SK-N-SH treated with all-trans-retinoic acid at 6 μM for 48 hours (cell line): ENCODE measurements around the gene XRCC2.
A peak's percentile ranks its signal among the peaks of the same experiment; 100 is the strongest.

Experiments used
- ATAC-seq: fragments of 200-7000 bp; cut with Tn5 transposase; 3 replicates; pipeline ENCODE4 v1.9.1; 2020; ENCODE audit warnings: mild to moderate bottlenecking, moderate library complexity
- ARNTL ChIP-seq: fragments of 450-650 bp; formaldehyde crosslinking; IDR thresholded peaks from 2 replicates; pipeline ENCODE4 v1.5.0; 2020; ENCODE audit warnings: low read depth, mild to moderate bottlenecking, moderate library complexity, borderline replicate concordance
- BACH2 ChIP-seq: fragments of 250-450 bp; sonication (Bioruptor Pico); IDR thresholded peaks from 2 replicates; pipeline ENCODE4 v1.9.0; 2021; ENCODE audit warnings: mild to moderate bottlenecking, borderline replicate concordance
- CSDC2 ChIP-seq: fragments of 250-450 bp; sonication (Bioruptor Pico); IDR thresholded peaks from 2 replicates; pipeline ENCODE4 v1.5.0; 2020; ENCODE audit warnings: mild to moderate bottlenecking, moderate library complexity
- ESRRG ChIP-seq: fragments of 250-450 bp; sonication (Bioruptor Pico); IDR thresholded peaks from 2 replicates; pipeline ENCODE4 v1.6.1; 2021; ENCODE audit warnings: mild to moderate bottlenecking
- GLIS3 ChIP-seq: fragments of 250-450 bp; sonication (Bioruptor Pico); IDR thresholded peaks from 2 replicates; pipeline ENCODE4 v1.5.0; 2020; ENCODE audit warnings: mild to moderate bottlenecking, moderate library complexity
- ISL1 ChIP-seq: fragments of 250-450 bp; sonication (Bioruptor Pico); IDR thresholded peaks from 2 replicates; pipeline ENCODE4 v2.1.2; 2022; ENCODE audit warnings: mild to moderate bottlenecking, moderate library complexity
- OSR1 ChIP-seq: fragments of 250-450 bp; sonication (Bioruptor Pico); IDR thresholded peaks from 2 replicates; pipeline ENCODE4 v1.8.0; 2022; ENCODE audit warnings: moderate library complexity, mild to moderate bottlenecking, inconsistent platforms
- PPARA ChIP-seq: fragments of 250-450 bp; sonication (Bioruptor Pico); IDR thresholded peaks from 2 replicates; pipeline ENCODE4 v1.5.0; 2020; ENCODE audit warnings: mild to moderate bottlenecking, borderline replicate concordance
- SNAI2 ChIP-seq: fragments of 250-450 bp; sonication (Bioruptor Pico); IDR thresholded peaks from 2 replicates; pipeline ENCODE4 v1.5.0; 2020; ENCODE audit warnings: mild to moderate bottlenecking, moderate library complexity
- TCF4 ChIP-seq: fragments of 250-450 bp; sonication (Bioruptor Pico); IDR thresholded peaks from 2 replicates; pipeline ENCODE4 v1.8.0; 2021; ENCODE audit warnings: mild to moderate bottlenecking, moderate library complexity, borderline replicate concordance
- TOX ChIP-seq: fragments of 250-450 bp; sonication (Bioruptor Pico); IDR thresholded peaks from 2 replicates; pipeline ENCODE4 v1.8.0; 2021; ENCODE audit warnings: mild to moderate bottlenecking, moderate library complexity, borderline replicate concordance
- TSHZ2 ChIP-seq: fragments of 250-450 bp; sonication (Bioruptor Pico); IDR thresholded peaks from 2 replicates; pipeline ENCODE4 v1.5.0; 2020; ENCODE audit warnings: mild to moderate bottlenecking, moderate library complexity
- ZC3H10 ChIP-seq: fragments of 250-450 bp; sonication (Bioruptor Pico); IDR thresholded peaks from 2 replicates; pipeline ENCODE4 v1.5.1; 2021; ENCODE audit warnings: mild to moderate bottlenecking, moderate library complexity
- ZFP30 ChIP-seq: fragments of 450-650 bp; formaldehyde crosslinking; IDR thresholded peaks from 2 replicates; pipeline ENCODE4 v1.5.0; 2022; ENCODE audit warnings: mild to moderate bottlenecking, moderate library complexity
- ZNF70 ChIP-seq: fragments of 450-650 bp; formaldehyde crosslinking; IDR thresholded peaks from 2 replicates; pipeline ENCODE4 v1.5.0; 2020; ENCODE audit warnings: mild to moderate bottlenecking, moderate library complexity
- ZNF8 ChIP-seq: fragments of 450-650 bp; formaldehyde crosslinking; IDR thresholded peaks from 2 replicates; pipeline ENCODE4 v1.5.0; 2020; ENCODE audit warnings: mild to moderate bottlenecking, moderate library complexity
- TF ChIP-seq, protein P1 (sequence below): fragments of 250-450 bp; sonication (Bioruptor Pico); IDR thresholded peaks from 2 replicates; pipeline ENCODE4 v1.5.1; 2021; ENCODE audit warnings: mild to moderate bottlenecking, moderate library complexity
- TF ChIP-seq, protein P2 (sequence below): fragments of 250-450 bp; sonication (Bioruptor Pico); IDR thresholded peaks from 2 replicates; pipeline ENCODE4 v1.8.0; 2020; ENCODE audit warnings: mild to moderate bottlenecking, moderate library complexity, borderline replicate concordance
- TF ChIP-seq, protein P3 (sequence below): fragments of 250-450 bp; sonication (Bioruptor Pico); IDR thresholded peaks from 2 replicates; pipeline ENCODE4 v1.8.0; 2021; ENCODE audit warnings: low read depth, mild to moderate bottlenecking, moderate library complexity, borderline replicate concordance

The XRCC2 gene

DNA sequence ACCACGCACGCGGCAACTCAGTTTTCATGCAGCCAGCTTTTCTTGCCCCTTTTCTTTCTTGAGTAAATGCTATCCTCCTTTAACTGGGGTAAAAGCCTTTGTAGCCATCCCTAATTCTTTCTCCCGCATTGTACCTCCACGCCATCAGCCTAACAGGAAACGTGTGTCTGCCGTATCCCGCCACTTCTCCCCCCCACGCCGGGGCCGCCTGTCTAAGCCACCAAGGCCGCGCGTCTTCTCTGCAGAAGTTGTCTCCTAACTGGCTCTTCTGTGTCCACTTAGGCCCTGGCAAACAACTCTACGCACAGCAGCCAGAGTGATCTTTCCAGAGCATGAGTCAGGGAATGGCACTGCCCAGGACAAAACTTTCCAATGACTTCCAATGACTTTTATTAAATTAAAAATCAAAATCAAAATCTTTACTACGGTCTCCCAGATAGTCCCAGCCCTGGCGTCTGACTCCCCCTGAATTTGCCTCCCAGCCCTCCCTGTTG is 74.6 kb downstream of the XRCC2 start:
- no peak for ATAC-seq
- TF ChIP-seq ZFP30 (no peak), ZNF70 (CRISPR knock-in tag) (no peak), BACH2 (CRISPR knock-in tag) (no peak), TCF4 (CRISPR knock-in tag) (no peak), ESRRG (CRISPR knock-in tag) (no peak), ZC3H10 (CRISPR knock-in tag) (no peak), TOX (CRISPR knock-in tag) (no peak), SNAI2 (CRISPR knock-in tag) (no peak), GLIS3 (CRISPR knock-in tag) (no peak), OSR1 (CRISPR knock-in tag) (no peak), ISL1 (CRISPR knock-in tag) (no peak)
- TF ChIP-seq, protein P1, sequence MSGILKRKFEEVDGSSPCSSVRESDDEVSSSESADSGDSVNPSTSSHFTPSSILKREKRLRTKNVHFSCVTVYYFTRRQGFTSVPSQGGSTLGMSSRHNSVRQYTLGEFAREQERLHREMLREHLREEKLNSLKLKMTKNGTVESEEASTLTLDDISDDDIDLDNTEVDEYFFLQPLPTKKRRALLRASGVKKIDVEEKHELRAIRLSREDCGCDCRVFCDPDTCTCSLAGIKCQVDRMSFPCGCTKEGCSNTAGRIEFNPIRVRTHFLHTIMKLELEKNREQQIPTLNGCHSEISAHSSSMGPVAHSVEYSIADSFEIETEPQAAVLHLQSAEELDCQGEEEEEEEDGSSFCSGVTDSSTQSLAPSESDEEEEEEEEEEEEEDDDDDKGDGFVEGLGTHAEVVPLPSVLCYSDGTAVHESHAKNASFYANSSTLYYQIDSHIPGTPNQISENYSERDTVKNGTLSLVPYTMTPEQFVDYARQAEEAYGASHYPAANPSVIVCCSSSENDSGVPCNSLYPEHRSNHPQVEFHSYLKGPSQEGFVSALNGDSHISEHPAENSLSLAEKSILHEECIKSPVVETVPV (CRISPR knock-in tag): no peak
- TF ChIP-seq, all 23 proteins: peak for 0

- TF ChIP-seq BACH2 (CRISPR knock-in tag) (no peak), ARNTL (CRISPR knock-in tag) (no peak), TOX (CRISPR knock-in tag) (no peak), CSDC2 (CRISPR knock-in tag) (no peak), TCF4 (CRISPR knock-in tag) (no peak), ISL1 (CRISPR knock-in tag) (no peak), ZNF8 (CRISPR knock-in tag) (no peak)
- TF ChIP-seq, protein P1 (CRISPR knock-in tag): no peak
- ATAC-seq: no peak
Observed at GRCh38 chr7:152600266-152600665, 75.7 kb downstream of the XRCC2 start.

DNA sequence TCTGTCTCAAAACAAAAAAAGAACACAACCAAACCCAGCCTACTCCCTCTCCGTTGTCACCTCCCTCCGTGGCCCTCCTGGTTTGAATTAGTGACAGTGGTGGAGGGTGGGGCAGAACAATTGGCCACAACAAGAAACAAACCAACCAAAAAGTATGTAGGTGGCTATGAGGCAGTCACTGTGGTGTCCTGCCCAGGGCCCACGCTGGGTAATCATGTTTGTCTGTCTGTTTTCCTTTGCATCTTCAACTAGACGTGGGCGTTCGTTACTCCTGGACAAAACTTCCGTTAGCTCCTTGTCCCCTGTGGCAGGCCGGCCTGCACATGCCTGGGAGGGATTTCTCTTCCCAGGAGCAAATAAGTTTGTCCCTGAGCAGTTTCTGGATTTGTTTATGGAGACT is 78.4 kb downstream of the XRCC2 start:
- TF ChIP-seq ESRRG (CRISPR knock-in tag) (no peak), ZNF8 (CRISPR knock-in tag) (no peak), ARNTL (CRISPR knock-in tag) (no peak), TOX (CRISPR knock-in tag) (no peak), CSDC2 (CRISPR knock-in tag) (no peak), GLIS3 (CRISPR knock-in tag) (no peak), TSHZ2 (CRISPR knock-in tag) (no peak), OSR1 (CRISPR knock-in tag) (no peak), PPARA (no peak)
- TF ChIP-seq, protein P2, sequence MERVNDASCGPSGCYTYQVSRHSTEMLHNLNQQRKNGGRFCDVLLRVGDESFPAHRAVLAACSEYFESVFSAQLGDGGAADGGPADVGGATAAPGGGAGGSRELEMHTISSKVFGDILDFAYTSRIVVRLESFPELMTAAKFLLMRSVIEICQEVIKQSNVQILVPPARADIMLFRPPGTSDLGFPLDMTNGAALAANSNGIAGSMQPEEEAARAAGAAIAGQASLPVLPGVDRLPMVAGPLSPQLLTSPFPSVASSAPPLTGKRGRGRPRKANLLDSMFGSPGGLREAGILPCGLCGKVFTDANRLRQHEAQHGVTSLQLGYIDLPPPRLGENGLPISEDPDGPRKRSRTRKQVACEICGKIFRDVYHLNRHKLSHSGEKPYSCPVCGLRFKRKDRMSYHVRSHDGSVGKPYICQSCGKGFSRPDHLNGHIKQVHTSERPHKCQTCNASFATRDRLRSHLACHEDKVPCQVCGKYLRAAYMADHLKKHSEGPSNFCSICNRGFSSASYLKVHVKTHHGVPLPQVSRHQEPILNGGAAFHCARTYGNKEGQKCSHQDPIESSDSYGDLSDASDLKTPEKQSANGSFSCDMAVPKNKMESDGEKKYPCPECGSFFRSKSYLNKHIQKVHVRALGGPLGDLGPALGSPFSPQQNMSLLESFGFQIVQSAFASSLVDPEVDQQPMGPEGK (CRISPR knock-in tag): no peak
- TF ChIP-seq, protein P1 (CRISPR knock-in tag): no peak
- TF ChIP-seq, protein P3, sequence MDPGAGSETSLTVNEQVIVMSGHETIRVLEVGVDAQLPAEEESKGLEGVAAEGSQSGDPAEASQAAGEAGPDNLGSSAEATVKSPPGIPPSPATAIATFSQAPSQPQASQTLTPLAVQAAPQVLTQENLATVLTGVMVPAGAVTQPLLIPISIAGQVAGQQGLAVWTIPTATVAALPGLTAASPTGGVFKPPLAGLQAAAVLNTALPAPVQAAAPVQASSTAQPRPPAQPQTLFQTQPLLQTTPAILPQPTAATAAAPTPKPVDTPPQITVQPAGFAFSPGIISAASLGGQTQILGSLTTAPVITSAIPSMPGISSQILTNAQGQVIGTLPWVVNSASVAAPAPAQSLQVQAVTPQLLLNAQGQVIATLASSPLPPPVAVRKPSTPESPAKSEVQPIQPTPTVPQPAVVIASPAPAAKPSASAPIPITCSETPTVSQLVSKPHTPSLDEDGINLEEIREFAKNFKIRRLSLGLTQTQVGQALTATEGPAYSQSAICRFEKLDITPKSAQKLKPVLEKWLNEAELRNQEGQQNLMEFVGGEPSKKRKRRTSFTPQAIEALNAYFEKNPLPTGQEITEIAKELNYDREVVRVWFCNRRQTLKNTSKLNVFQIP: no peak
- ATAC-seq: peak; percentile 27; the same call in 2 of the 3 replicates
